Stimulated activated memory B cell treated with anti-CD40 and anti-IgM and Interleukin-4, amounts not matched to agents 10 μg/mL and 1 μg/mL and 100 μg/mL, for 72 hours (primary cell): ENCODE results near the gene SORL1.
"Not testable (repeated sequence)": the region's sequence is repeated elsewhere in the genome, so short reads cannot be mapped to it uniquely, and the experiment has no call there.

ENCODE experiments used
- ATAC-seq: fragments of 150-1000 bp; cut with Tn5 transposase; 2 replicates; pipeline ENCODE4 v1.10.0; 2021
- H3K27ac Mint-ChIP-seq: one replicate; pipeline ENCODE4 v1.8.0; 2022; ENCODE audit warnings: mild to moderate bottlenecking, mixed read lengths
- H3K27me3 Mint-ChIP-seq: one replicate; pipeline ENCODE4 v1.8.0; 2022; ENCODE audit warnings: mixed read lengths
- H3K36me3 Mint-ChIP-seq: one replicate; pipeline ENCODE4 v1.8.0; 2022; ENCODE audit warnings: mixed read lengths
- H3K4me1 Mint-ChIP-seq: one replicate; pipeline ENCODE4 v1.8.0; 2022; ENCODE audit warnings: mixed read lengths
- H3K4me3 Mint-ChIP-seq: one replicate; pipeline ENCODE4 v1.8.0; 2022; ENCODE audit warnings: mild to moderate bottlenecking, moderate library complexity, mixed read lengths
- H3K9me3 Mint-ChIP-seq: one replicate; pipeline ENCODE4 v1.8.0; 2022; ENCODE audit warnings: mixed read lengths

Gene SORL1, protein sequence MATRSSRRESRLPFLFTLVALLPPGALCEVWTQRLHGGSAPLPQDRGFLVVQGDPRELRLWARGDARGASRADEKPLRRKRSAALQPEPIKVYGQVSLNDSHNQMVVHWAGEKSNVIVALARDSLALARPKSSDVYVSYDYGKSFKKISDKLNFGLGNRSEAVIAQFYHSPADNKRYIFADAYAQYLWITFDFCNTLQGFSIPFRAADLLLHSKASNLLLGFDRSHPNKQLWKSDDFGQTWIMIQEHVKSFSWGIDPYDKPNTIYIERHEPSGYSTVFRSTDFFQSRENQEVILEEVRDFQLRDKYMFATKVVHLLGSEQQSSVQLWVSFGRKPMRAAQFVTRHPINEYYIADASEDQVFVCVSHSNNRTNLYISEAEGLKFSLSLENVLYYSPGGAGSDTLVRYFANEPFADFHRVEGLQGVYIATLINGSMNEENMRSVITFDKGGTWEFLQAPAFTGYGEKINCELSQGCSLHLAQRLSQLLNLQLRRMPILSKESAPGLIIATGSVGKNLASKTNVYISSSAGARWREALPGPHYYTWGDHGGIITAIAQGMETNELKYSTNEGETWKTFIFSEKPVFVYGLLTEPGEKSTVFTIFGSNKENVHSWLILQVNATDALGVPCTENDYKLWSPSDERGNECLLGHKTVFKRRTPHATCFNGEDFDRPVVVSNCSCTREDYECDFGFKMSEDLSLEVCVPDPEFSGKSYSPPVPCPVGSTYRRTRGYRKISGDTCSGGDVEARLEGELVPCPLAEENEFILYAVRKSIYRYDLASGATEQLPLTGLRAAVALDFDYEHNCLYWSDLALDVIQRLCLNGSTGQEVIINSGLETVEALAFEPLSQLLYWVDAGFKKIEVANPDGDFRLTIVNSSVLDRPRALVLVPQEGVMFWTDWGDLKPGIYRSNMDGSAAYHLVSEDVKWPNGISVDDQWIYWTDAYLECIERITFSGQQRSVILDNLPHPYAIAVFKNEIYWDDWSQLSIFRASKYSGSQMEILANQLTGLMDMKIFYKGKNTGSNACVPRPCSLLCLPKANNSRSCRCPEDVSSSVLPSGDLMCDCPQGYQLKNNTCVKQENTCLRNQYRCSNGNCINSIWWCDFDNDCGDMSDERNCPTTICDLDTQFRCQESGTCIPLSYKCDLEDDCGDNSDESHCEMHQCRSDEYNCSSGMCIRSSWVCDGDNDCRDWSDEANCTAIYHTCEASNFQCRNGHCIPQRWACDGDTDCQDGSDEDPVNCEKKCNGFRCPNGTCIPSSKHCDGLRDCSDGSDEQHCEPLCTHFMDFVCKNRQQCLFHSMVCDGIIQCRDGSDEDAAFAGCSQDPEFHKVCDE (N-terminal part only)

DNA sequence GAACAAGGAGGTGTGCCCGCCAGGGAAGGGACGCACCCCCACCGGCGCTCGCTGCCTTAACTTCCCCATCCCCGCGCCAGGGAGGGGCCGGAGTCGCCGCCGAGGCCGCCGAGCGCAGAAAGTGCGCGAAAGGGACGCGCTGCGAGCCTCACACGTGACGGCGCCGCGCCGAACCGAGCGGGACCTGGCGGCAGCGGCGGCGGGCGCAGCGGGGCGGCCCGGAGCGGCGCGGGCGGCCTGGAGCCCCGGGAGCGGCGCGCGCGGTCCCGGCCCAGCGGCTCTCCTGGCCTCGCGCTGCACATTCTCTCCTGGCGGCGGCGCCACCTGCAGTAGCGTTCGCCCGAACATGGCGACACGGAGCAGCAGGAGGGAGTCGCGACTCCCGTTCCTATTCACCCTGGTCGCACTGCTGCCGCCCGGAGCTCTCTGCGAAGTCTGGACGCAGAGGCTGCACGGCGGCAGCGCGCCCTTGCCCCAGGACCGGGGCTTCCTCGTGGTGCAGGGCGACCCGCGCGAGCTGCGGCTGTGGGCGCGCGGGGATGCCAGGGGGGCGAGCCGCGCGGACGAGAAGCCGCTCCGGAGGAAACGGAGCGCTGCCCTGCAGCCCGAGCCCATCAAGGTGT is at the start of gene SORL1:
TSS of gene SORL1 (plus strand) at position 329 of the 623 bp plus-strand sequence. CDS start at position 347, 18 bp downstream.
- H3K27me3 Mint-ChIP-seq: peaks cover 18% of the 10 kb centered on the region
- no peaks in the 10 kb centered on the region for H3K9me3 Mint-ChIP-seq
- H3K4me1 Mint-ChIP-seq: peaks cover 61% of the 10 kb centered on the region
- peak within 1 kb of the TSS; percentile 89 for H3K27ac Mint-ChIP-seq
- peak within 1 kb of the TSS; percentile 89 for H3K4me3 Mint-ChIP-seq
- peak; percentile 76 for ATAC-seq
- no peaks in the 10 kb centered on the region for H3K36me3 Mint-ChIP-seq

DNA sequence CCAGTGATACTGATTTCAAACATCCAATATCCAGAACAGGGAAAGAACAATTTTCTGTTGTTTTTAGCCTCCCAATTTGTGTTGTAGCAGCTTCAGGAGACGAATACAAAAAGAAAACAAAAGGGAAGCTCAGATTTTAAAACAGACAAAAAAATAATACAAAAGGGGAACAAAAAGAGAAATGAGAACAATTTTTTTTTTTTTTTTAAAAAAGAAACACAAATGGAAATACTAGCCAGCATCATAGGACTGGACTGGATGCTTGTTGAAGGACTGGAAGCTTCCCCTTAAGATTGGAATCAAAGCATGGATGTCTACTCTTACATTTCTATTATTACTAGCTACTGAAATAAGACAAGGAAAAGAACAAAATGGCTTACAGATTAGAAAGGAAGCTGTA is 46.5 kb upstream of the SORL1 start:
- Mint-ChIP-seq H3K4me3 (no peak overlapping the region), H3K27me3 (no peaks in the 10 kb centered on the region), H3K27ac (no peak overlapping the region), H3K9me3 (peaks cover 8% of the 10 kb centered on the region), H3K4me1 (peaks cover 21% of the 10 kb centered on the region), H3K36me3 (no peaks in the 10 kb centered on the region)
- ATAC-seq: no peak

DNA sequence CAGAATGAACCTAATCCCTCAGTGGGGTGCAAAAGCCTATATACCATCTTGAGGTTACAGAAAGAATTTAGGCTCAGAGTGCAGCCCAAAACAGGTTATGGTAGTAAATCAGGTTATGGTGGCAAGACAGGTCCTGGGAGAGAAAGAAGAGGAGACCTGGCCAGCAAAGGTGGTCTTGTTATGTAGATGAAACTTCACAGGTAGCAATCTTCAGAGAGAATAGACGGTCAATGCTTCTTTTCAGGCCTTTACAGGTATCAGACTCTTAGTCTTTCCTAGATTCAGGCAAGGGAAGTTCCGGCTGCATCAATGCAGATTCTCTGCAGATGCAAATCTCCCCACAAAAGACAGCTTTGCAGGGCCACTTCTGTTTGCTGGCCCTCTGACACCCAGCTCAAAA is 45.8 kb upstream of the SORL1 start:
- no peaks in the 10 kb centered on the region for H3K36me3 Mint-ChIP-seq
- H3K4me3 Mint-ChIP-seq: no peak overlapping the region
- no peaks in the 10 kb centered on the region for H3K27me3 Mint-ChIP-seq
- peaks cover 5% of the 10 kb centered on the region for H3K9me3 Mint-ChIP-seq
- no peak for ATAC-seq
- H3K4me1 Mint-ChIP-seq: peaks cover 21% of the 10 kb centered on the region
- no peak overlapping the region for H3K27ac Mint-ChIP-seq

DNA sequence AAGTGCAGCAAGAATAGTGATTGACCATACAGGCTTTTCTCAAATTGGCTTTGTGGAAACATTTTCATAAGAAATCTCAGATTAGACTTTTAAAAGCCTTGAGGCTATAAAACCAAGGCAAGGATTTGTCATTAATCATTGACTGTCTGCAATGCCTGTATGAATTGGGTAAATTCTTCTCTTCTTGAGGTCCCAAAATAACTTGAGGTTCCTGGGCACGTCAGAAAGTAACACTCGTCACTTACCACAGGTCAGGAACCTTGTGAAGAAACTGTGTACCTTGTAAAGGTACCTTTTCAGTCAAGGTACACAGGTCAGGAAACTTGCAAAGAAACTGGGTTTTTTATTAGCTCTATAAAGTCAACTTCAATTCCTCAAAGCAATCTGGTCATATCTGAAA is 43.3 kb upstream of the SORL1 start:
- no peaks in the 10 kb centered on the region for H3K27me3 Mint-ChIP-seq
- peaks cover 21% of the 10 kb centered on the region for H3K4me1 Mint-ChIP-seq
- no peaks in the 10 kb centered on the region for H3K36me3 Mint-ChIP-seq
- no peaks in the 10 kb centered on the region for H3K9me3 Mint-ChIP-seq
- H3K27ac Mint-ChIP-seq: no peak overlapping the region
- no peak overlapping the region for H3K4me3 Mint-ChIP-seq
- no peak for ATAC-seq

DNA sequence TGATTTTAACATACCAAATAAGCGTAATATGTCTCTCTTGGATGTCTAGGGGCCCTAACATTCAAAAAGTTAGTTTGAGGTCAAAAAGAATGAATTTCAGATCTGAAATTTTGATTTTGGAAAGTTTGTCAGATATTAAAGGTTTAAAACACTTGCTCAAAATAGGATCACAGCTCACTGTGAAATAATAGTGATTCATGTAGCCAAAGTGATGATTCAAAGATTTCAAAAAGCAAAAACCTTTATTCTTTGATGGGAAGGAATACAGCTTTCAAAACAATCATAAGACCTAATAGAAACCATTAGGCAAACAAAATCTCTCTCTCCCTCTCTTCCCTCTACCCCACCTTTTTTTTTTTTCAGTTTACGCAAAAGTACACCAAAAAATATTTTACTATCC is 42.1 kb upstream of the SORL1 start:
- not testable (repeated sequence) for H3K36me3 Mint-ChIP-seq, H3K4me3 Mint-ChIP-seq, H3K9me3 Mint-ChIP-seq, H3K27ac Mint-ChIP-seq, ATAC-seq, H3K27me3 Mint-ChIP-seq
- H3K4me1 Mint-ChIP-seq: peaks cover 15% of the 10 kb centered on the region

DNA sequence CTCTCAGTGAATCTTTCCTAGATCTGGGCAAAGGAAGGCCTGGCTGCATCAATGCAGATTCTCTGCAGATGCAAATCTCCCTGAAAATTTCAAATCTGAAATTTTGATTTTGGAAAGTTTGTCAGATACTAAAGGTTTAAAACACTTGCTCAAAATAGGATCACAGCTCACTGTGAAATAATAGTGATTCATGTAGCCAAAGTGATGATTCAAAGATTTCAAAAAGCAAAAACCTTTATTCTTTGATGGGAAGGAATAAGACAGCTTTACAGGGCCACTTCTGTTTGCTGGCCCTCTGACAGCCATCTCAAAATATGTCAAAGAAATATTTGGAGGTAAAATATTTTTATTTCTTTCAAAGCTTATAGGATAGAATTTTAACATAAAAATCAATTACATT is 40.8 kb upstream of the SORL1 start:
- ATAC-seq, H3K9me3 Mint-ChIP-seq, H3K4me1 Mint-ChIP-seq, H3K36me3 Mint-ChIP-seq, H3K27ac Mint-ChIP-seq, H3K4me3 Mint-ChIP-seq, H3K27me3 Mint-ChIP-seq: not testable (repeated sequence)

DNA sequence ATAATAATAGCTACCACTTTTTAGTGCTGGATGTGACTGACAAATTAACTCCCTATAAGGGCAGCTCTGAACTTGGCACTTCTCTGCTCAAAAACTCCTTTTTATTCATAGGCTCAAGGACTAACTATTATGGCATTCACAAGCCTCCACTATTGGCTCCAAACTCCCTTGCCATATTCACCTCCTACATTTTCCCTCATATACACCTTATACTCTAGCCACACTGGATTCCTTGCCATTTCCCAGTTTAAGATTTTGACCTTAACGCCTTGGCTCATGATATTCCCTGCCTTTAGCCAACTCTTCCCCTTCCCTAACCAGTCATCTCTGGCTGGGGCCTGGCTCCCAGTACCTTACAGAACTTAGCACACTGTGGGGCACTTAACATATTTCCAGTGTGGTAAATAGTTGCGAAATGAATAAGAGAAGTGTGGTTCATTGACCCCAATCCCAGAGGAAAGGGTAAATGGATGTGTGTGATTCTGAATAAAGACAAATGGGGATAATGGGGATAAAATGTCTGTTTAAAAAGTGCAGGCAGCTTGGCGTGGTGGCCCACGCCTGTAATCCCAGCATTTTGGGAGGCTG is 40.0 kb upstream of the SORL1 start:
- ATAC-seq: no peak
- peaks cover 3% of the 10 kb centered on the region for H3K4me1 Mint-ChIP-seq
- no peaks in the 10 kb centered on the region for H3K9me3 Mint-ChIP-seq
- H3K36me3 Mint-ChIP-seq: no peaks in the 10 kb centered on the region
- no peak overlapping the region for H3K4me3 Mint-ChIP-seq
- H3K27ac Mint-ChIP-seq: no peak overlapping the region
- no peaks in the 10 kb centered on the region for H3K27me3 Mint-ChIP-seq

DNA sequence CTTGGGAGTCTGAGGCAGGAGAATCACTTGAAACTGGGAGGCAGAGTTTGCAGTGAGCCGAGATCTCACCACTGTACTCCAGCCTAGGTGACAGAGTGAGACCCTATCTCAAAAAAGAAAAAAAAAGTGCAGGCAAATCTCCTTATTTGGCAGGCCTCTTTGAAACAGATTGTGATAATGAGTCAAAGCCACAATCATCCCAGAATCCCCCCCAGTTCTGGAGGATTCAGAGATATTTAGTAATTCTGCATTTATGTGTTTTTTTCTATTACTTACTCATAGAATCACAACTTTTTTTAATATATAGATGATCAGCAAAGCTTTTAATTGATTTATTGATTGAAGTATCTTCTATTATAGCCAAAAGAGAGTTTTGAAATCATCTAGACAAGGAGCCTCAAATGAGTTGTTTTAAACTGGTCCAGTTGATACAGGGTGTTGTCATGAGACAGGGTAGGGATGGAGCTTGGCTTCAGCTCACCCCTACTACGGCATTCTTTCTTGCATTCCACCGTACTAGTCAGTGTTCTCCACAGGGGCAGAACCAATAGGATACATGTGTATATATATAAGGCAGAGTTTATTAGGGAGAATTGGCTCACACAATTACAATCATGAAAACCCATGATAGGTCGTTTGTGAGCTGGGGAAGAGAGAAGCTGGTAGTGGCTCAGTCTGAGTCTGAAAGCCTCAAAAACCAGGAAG is 39.3 kb upstream of the SORL1 start:
- ATAC-seq: no peak
- Mint-ChIP-seq H3K27ac (no peak overlapping the region), H3K36me3 (no peaks in the 10 kb centered on the region), H3K27me3 (no peaks in the 10 kb centered on the region), H3K9me3 (no peaks in the 10 kb centered on the region), H3K4me3 (no peak overlapping the region), H3K4me1 (peaks cover 8% of the 10 kb centered on the region)

DNA sequence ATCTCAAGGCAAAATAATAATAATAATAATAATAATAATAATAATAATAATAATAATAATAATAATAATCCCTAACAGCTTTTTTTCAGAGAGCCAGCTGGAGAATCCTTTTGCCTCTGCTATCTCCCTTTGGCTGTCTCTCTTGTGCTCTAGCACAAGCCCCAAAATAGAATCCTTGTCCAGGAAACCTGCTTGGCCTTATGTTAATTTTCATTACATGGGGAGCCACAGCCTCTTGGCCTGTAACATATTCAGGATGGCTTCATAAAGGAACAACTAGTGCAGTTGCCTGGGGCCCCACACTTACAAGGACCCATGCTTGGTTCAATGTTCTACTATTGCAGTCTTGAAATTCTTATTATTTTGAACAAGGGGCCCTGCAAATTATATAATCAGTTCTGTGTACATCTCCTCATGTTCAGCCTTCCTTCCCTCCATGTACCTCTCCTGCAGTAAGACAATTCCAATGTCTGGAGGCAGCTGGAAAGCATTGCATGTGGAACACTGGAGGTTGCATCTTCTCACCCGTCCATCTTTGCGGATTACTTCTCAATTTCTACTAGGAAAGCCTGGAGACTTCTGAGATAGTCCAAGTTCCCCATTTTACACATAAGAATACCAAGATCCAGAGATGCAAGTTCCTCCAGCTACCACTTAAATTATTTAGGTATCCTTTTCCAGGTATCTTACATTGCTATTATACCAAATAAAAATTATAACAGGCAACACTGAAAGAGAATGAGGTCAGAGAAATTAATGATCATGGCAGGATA is 37.8 kb upstream of the SORL1 start:
- H3K4me3 Mint-ChIP-seq: no peak overlapping the region
- H3K27me3 Mint-ChIP-seq: no peaks in the 10 kb centered on the region
- H3K9me3 Mint-ChIP-seq: no peaks in the 10 kb centered on the region
- ATAC-seq: no peak
- H3K4me1 Mint-ChIP-seq: peaks cover 15% of the 10 kb centered on the region
- H3K27ac Mint-ChIP-seq: no peak overlapping the region
- H3K36me3 Mint-ChIP-seq: no peaks in the 10 kb centered on the region

DNA sequence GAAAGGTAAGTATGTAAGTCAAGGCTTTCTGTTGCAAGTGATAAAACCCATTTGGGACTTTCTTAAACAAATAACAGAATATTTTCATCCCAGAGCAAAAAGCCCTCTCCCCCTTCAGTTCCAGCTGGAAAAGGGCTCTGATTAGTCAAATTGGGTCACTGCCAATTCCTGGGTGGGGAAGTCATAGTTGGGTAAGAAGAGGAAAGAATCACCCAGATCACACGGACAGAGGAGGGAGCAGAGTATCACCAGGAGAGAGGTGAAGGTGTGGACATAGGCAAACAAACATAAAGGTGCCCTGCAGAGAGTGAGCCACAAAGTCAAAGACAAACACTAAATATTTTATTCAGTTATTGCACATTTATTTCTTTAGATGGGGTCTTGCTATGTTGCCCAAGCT is 36.3 kb upstream of the SORL1 start:
- peaks cover 15% of the 10 kb centered on the region for H3K4me1 Mint-ChIP-seq

DNA sequence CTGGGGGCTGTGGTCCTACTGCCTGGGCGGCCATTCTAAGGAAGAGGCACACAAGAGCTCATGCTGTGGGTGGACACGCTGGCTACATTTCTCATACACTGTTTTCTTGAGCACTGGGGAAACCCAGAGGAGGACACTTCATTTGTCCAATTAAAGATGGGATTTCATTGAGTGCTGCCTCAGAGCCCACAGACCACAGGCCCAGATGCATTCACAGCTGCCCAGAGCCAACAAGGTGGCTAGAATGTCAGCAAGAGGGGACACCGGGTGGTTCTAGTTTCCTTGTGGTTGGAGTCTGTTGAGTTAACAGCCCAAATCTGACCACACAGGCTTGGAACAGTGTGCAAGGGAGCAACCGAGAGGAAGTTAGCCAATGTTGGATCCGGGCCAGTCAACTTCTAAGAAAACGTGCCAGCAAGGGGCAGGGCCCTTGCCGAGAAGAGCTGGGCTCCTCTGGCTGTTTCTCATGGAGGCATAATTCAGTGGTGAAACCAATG is 35.0 kb upstream of the SORL1 start:
- peak; percentile 76 for ATAC-seq
- no peak overlapping the region for H3K4me3 Mint-ChIP-seq
- no peaks in the 10 kb centered on the region for H3K36me3 Mint-ChIP-seq
- peaks cover 21% of the 10 kb centered on the region for H3K4me1 Mint-ChIP-seq
- H3K27ac Mint-ChIP-seq: no peak overlapping the region
- H3K9me3 Mint-ChIP-seq: no peaks in the 10 kb centered on the region
- no peaks in the 10 kb centered on the region for H3K27me3 Mint-ChIP-seq

More for the DNA sequence above, 36.3 kb upstream of the SORL1 start:
- H3K27me3 Mint-ChIP-seq: no peaks in the 10 kb centered on the region
- no peak overlapping the region for H3K4me3 Mint-ChIP-seq
- H3K27ac Mint-ChIP-seq: no peak overlapping the region
- H3K36me3 Mint-ChIP-seq: no peaks in the 10 kb centered on the region
- H3K9me3 Mint-ChIP-seq: no peaks in the 10 kb centered on the region
- ATAC-seq: no peak

DNA sequence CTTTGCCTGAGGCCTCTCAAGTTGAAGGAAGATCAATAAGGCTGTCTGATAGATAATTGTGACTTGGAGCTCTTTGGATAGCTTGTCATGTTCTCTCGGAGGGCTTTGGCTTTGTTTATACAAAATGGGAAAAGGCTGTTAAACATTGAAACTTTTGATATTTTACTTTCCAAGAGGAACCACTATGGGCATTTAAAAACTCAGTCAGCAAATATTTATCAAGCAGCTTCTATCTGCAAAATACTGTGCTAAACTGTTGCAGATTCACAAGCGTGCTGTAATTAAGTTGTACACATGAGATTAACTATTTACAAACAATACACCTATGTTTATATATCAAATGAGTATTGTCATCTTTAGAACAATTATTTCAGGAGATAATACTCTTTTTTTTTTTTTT is 34.5 kb upstream of the SORL1 start:
- Mint-ChIP-seq H3K36me3 (no peaks in the 10 kb centered on the region), H3K9me3 (no peaks in the 10 kb centered on the region), H3K27ac (no peak overlapping the region), H3K4me3 (no peak overlapping the region), H3K4me1 (peaks cover 26% of the 10 kb centered on the region), H3K27me3 (no peaks in the 10 kb centered on the region)
- no peak for ATAC-seq

DNA sequence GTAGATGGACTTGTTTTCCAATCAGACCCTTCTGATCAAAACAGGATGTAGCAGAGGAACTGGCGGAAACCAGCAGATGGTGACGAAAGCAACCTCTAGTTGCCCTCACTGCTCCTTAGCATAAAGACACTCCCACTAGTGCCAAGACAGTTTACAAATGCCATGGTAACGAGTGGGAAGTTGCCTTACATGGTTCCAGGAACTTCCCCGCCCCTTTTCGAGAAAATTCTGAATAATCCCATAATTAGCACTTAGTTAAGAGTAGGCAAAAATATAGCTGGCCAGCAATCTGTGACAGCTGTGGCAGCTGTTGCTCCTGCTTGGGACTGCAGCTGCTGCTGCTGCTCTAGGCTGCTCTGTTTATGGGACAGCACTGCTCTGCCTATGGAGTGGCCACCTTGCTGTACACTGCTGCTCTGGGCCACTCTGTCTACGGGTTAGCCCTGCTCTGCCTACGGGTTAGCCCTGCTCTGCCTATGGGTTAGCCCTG is 33.4 kb upstream of the SORL1 start:
- Mint-ChIP-seq H3K36me3 (no peaks in the 10 kb centered on the region), H3K9me3 (peaks cover under 1% of the 10 kb centered on the region), H3K4me3 (no peak overlapping the region), H3K27me3 (no peaks in the 10 kb centered on the region), H3K27ac (no peak overlapping the region), H3K4me1 (peaks cover 37% of the 10 kb centered on the region)
- peak; percentile 62 for ATAC-seq
